LHCN-M2 (cell line): ENCODE data around the gene BEND6. TPM values are rescaled to one million over a fixed set of nuclear protein-coding genes. Genes with fewer than 3 reads are reported as not detected.

Experiments used
- total RNA-seq: library from RNA; depleted of rRNA; stranded (reverse); fragments of >200 nt; gene quantifications from 2 replicates; pipeline ENCODE4 v1.2.3, GENCODE V29; 2014; rRNA removed

Gene BEND6
- total RNA-seq, 1 experiment from 2014 or later, result 14.1 TPM

Other genes with a start within 250 kb of the BEND6 start
- gene KIAA1586, start 91.6 kb downstream of the BEND6 start, total RNA-seq, result 15.2 and 16.1 TPM in 2 replicates
- 41.4 and 42.9 TPM in 2 replicates for gene ZNF451, start 135.1 kb downstream of the BEND6 start, total RNA-seq
- 16.3 and 19.6 TPM in 2 replicates for gene BAG2, start 217.2 kb downstream of the BEND6 start, total RNA-seq